GM21515 (cell line): Measurements from ENCODE around the gene FAM72D.
"Not testable (repeated sequence)": the region's sequence is repeated elsewhere in the genome, so short reads cannot be mapped to it uniquely, and the experiment has no call there.

ENCODE experiments used
- ATAC-seq: cut with Tn5 transposase; IDR thresholded peaks from one replicate; pipeline ENCODE4 v1.9.1; 2021; ENCODE audit not compliant: unreplicated experiment

The FAM72D gene

GRCh38 chr1:145095284-145096057 lies at the start of gene FAM72D, which contains the start of gene SRGAP2B:
Gene FAM72D, plus strand, starts transcription at chr1:145095974. Its CDS starts 874 bp downstream, at chr1:145096848.
Gene SRGAP2B, minus strand, starts transcription at chr1:145095328. Its CDS starts 2,427 bp downstream, at chr1:145092901.
- ATAC-seq, result peak; percentile 84

- peak; percentile 81 for ATAC-seq
These were observed 48.2 kb upstream of the FAM72D start for GRCh38 chr1:145047553-145047952.

- ATAC-seq, result not testable (repeated sequence)
These were observed 47.5 kb upstream of the FAM72D start for GRCh38 chr1:145048181-145048856.

- not testable (repeated sequence) for ATAC-seq
These were observed 43.6 kb upstream of the FAM72D start for GRCh38 chr1:145052019-145052776.

GRCh38 chr1:145053428-145053827 lies 42.3 kb upstream of the FAM72D start:
- ATAC-seq, result not testable (repeated sequence)

GRCh38 chr1:145055217-145055760 lies 40.5 kb upstream of the FAM72D start:
- ATAC-seq, result peak; percentile 95

- ATAC-seq, result peak; percentile 38
These were observed 37.6 kb upstream of the FAM72D start for GRCh38 chr1:145058184-145058583.

GRCh38 chr1:145063285-145063684 lies 32.5 kb upstream of the FAM72D start:
- not testable (repeated sequence) for ATAC-seq

- ATAC-seq, result not testable (repeated sequence)
These were observed 31.7 kb upstream of the FAM72D start for GRCh38 chr1:145063941-145064648.

GRCh38 chr1:145065194-145065826 lies 30.5 kb upstream of the FAM72D start:
- not testable (repeated sequence) for ATAC-seq

GRCh38 chr1:145066486-145066885 lies 29.3 kb upstream of the FAM72D start:
- ATAC-seq, result not testable (repeated sequence)

- not testable (repeated sequence) for ATAC-seq
These were observed 24.2 kb upstream of the FAM72D start for GRCh38 chr1:145071569-145071968.

GRCh38 chr1:145074021-145074559 lies 21.7 kb upstream of the FAM72D start:
- not testable (repeated sequence) for ATAC-seq

- not testable (repeated sequence) for ATAC-seq
These were observed 18.9 kb upstream of the FAM72D start for GRCh38 chr1:145076877-145077276.

- not testable (repeated sequence) for ATAC-seq
These were observed 17.6 kb upstream of the FAM72D start for GRCh38 chr1:145077872-145078786.

- ATAC-seq, result not testable (repeated sequence)
These were observed 16.9 kb upstream of the FAM72D start for GRCh38 chr1:145078787-145079370.

- not testable (repeated sequence) for ATAC-seq
These were observed 16.0 kb upstream of the FAM72D start for GRCh38 chr1:145079737-145080136.

- not testable (repeated sequence) for ATAC-seq
These were observed 15.6 kb upstream of the FAM72D start for GRCh38 chr1:145080193-145080592.
